ENCODE data around the gene ITGB2. TPM values are rescaled to one million over a fixed set of nuclear protein-coding genes. Genes with fewer than 3 reads are reported as not detected.
A peak's percentile ranks its signal among the peaks of the same experiment; 100 is the strongest.

The ITGB2 gene
- 23.8 TPM for total RNA-seq
- long read RNA-seq, transcript ITGB2-201 (16 exons, 2,955 nt), result major isoform, 19 of 30 reads
- long read RNA-seq, partial matches to known transcripts, result 10 of 30 reads
- long read RNA-seq, other reads (novel, unspliced or antisense), result 1 of 30 reads

DNA sequence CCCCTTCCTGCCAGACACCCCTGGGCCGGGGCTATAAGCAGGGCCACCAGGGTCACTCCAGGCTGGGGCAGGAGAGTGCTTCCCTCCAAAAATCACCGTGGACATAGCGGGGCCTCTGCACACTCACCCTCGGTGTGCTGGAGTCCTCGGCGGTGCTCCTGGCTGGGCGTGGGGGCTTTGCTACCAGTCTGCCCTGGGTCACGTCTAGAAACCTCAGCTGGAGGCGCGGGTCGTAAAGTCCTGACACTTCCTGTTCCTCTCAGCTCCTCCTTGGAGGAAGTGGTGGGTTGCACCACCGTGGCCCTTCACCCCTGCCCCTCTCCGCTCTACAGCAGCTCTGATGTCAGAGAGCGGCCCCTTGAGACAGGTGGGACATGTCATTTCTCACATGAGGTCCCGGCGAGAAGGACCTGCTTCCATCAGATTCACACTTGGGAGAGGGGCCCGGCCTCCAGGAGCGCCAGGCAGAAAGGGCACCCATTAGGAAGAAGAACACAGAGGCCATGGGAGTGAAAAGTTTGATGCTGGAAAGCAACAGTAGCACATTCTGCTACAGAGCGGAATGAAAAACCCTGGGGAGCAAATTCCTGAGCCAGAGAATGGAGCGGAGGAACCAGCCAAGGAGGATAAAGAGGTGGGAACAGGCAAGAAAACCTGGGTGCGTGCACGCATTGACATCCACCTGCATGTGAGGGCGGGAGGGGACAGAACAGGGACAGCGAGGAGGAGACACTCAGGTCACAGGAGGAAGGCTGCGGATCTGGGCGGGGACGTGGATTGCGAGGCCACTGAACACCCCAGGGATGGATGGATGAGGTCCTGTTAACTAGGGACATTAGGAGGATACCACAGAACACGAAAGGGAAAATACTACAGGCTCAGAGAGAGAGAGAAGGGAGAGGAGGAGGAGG lies at the start of gene ITGB2:
TSS of gene ITGB2 (minus strand) at position 206 of the 911 bp plus-strand sequence. CDS start 10,117 bp downstream, outside the sequence.
- ATAC-seq (ENCODE audit: poor library complexity) (peak; percentile 63), DNase-seq (peak; percentile 84)
- intact Hi-C loops (cut with DNase I), result no loop called here

DNA sequence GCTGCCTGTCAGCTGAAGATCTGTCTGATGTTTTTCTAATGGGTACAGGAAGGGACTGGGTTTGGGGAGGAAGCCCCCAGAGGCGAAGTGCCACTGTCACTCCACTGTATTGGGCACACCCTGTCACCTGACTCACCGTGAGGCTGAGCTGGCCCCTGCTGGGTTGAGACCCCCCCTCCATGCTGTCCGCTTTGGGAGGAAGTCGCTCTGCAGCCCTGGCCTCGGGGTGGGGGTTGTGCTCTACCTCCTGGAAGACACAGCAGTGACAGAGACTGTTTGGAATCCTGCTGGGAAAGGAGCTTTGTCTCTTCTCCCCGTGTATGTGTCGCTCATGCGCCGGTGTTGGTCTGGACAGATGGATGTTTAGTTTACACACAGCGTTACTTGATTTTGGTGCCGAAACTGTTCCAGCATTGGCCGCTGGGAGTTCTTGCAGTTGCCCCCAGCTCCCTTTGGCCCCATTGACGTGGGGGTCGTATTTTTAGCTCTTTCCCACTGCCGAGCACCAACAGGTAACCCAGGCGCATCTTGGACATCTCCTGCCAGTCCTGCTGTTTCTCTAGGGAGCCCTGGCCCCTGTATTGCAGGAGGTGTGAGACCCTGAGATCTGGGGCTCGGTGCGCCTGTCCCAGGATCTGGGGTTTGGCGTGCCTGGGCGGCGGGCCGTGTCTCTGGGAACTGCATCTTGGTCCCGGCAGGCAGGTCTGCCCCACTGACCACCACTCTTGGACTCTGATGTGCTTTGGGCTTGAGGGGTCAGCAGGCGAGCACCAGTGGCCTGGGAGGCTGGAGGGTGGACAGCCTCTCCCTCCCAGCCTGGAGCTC lies 49.4 kb upstream of the ITGB2 start:
- ATAC-seq (ENCODE audit: poor library complexity) (no peak), DNase-seq (no peak)
- intact Hi-C loops (cut with DNase I), result loop anchor here (10.0 kb wide), 1 partner anchor 105 kb away; the partner anchor contains the start of gene ADARB1

DNA sequence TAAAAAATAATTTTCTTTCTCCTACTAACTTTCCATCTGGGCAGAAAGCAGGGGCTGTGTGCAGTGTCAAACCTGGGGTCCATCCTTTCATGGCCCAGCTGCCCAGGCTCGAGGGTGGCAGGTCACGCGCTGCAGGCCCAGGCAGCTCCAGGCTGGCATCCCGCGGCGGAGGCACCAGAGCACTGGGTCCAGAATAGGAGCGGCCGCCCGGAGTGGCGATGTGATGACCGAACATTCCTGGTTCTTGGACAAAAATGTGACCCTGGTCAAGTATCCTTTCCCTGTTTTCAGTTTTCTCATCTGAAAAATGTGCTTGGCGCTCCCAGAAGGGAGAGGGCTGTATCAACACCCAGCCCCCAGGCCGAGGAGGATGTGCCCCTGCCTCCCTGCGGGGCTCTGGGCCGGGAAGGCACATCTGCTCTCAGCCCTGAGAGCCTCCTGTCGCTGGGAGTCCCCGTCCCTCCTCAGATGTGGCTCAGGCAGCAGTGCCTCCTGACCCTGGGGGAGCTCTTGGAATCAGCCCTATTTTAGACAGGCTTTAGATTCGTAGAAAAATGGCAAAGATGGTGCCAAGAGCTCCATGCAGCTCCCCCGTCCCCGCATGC lies 48.5 kb upstream of the ITGB2 start:
- intact Hi-C loops (cut with DNase I), result loop anchor here (10.0 kb wide), 1 partner anchor 106 kb away; the partner anchor contains the start of gene ADARB1
- DNase-seq, result no peak
- ATAC-seq (ENCODE audit: poor library complexity), result no peak

DNA sequence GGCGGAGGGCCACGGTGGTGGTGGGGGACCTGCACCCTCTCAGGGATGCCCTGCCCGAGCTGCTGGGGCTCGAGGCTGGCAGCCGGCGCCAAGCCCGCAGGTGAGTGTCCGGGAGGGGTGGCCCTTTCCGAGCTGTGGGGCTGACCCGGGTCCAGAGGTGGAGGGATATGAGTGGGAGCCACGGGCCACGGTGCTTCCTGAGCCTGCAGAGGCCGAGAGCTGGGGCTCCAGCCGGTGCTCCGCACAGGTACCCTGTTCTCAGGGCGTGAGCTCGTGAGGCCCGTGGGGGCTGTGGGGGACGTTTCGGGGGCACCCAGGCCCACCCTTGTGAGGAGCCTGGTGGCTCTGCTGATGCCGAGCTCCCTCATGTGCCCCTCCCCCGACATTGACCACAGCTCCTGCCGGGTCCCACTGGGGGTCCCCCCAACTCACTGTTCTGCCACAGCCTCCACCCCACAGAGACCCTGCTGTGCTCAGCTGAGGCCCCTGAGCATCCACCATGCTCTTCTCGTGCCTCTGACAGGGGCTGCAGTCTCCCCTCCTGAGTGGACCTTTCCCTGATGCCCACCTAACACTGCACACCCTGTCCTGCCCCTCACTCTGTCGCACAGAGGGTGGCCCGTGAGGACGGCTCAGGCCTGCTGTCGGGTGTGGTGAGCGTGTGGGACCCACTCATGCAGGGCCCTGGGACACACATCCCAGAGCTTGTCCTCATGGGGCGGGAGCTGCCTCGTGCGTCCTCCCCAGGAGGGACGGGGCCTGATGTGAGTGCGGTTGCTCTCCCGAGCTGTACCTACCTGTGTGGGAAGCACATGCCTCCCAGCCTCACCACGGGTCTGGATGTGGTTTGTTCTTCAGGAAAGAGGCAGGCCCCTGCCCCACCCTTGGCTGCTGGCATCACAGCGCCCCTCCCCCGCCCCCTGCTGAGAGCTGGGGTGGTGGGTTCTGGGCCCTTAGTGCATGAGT lies 46.7 kb upstream of the ITGB2 start:
- intact Hi-C loops (cut with DNase I), result loop anchor here (10.0 kb wide), 1 partner anchor 107 kb away; the partner anchor contains the start of gene ADARB1
- peak; percentile 1 for ATAC-seq (ENCODE audit: poor library complexity)

DNA sequence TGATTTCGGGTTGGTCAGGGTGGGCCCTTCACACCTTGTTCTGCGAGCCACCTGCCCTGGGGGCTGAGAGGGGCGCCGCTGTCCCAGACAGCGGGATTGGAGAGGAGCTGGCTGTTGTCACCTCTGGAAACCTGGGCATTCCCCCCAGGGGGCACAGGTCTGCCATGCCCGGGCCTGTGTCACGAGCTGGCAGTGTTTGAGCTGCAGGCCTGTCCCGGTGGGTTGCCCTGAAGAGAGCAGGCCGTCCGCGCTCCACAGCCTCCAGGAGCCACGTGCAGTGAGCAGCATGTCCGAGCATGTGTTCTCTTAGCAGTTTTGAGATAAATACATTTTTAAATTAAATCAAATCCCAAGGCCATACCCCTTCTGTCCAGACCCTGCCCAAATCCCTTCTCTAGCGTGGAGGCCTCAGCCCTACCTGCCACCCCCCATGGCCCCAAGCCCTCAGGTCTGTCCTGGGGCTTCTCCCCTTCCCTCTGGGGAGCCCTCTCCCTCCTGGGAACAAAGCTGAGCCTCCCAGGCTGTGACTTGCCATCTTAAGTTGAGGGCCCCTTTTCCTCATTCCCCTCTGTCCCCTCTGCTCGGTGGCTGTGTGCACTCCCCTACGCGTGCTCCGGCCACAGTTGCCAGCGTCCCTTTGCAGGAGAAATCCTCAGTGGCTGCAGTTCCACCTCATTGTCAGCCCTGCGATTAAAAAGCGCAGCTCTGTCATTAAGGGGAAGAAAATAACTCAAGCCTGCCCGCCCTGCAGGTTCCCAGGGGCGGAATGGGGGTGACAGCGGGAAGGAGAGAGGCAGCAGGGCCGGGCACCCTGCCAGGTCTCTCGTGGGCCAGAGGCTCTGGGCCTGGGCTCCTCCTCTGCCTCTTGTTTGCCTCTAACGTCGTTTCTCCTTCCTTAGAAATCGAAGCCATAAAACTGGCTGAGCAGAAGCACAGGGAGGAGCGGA lies 45.7 kb upstream of the ITGB2 start:
- DNase-seq (peak; percentile 85), ATAC-seq (ENCODE audit: poor library complexity) (peak; percentile 74)

More for the DNA sequence above, 46.7 kb upstream of the ITGB2 start:
- DNase-seq, result no peak

DNA sequence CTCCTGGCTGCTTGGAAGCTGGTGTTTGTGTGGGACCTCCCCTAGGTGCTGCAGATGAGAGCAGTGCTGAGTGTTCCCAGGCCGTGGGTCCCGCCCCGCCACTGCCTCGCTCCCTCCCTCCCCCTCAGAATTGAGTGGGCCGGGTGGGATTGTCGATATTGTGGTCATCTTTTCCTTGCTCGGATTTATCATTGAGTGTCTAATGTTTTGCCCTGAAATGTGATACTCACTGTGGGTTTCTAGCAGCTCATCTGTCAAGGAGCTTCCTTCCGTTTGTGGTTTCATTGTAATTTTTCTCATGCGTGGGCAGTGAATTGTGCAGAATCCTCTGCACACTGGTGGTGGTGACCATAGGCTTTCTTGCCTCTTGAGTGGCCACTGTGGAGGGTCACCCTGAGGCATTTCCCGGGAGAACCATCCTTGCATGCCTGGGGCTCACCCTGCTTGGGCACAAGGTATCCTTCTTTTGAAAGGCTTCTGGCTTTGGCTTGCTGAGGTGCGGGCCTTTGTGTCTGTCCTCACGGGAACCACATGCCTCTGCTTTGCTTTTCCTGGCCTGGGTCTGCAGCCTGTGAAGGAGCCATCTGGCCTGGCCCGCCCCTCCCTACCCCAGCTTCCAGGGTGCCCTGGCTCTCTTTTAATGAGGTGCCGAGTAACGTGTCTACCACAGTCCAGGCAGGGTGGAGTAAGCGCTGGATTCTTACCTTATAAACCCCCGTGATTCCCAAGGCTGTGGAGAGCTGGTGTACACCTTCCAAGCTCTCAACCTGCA lies 44.7 kb upstream of the ITGB2 start:
- intact Hi-C loops (cut with DNase I), result loop anchor here (10.0 kb wide), 1 partner anchor 109 kb away; the partner anchor contains the start of gene ADARB1
- ATAC-seq (ENCODE audit: poor library complexity), result no peak
- DNase-seq, result no peak

More for the DNA sequence above, 45.7 kb upstream of the ITGB2 start:
- intact Hi-C loops (cut with DNase I), result loop anchor here (10.0 kb wide), 1 partner anchor 108 kb away; the partner anchor contains the start of gene ADARB1

DNA sequence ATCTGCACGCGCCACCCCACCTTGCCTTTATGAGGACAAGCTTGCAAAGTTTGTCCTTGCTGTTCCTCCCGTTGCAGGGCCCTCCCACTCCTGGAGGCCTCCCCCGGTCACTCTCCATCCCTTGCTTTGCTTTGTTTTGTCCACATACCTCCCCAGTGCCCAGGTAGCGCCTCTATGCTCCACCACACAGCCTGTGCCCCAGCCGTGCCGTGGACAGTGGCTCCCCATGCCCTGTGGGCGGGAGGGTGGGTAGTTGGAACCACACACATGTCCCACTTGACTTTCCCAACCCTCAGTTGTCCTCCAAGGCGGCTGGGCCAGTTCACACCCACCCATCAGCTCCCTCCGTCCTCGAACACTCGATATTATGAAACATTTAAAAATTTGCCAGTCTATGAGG lies 43.7 kb upstream of the ITGB2 start:
- intact Hi-C loops (cut with DNase I), result loop anchor here (10.0 kb wide), 1 partner anchor 110 kb away; the partner anchor contains the start of gene ADARB1
- no peak for ATAC-seq (ENCODE audit: poor library complexity)
- no peak for DNase-seq

DNA sequence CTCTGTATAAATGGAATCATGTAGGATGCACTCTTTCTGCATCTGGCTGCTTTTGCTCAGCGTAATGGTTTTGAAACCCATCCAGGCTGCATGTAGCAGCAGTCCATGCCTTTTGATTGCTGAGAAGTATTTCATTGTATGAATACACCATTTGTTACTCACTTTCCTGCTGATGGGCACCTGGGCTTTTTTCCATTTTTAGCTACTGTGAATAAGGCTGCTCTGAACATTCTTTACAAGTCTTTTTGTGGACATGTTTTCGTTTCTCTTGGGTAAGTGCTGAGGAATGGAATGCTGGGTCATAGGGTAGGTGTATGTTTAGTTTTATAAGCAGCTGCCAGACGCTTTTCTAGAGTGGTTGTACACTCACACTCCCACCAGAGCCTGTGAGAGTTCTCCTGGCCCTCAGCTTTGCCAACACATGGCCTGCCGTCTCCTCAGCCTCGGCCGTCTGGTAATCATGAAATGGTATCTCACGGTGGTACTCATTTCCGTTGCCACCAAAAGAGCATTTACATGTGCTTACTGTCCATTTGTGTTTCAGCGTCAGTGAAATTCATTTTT lies 41.8 kb upstream of the ITGB2 start:
- intact Hi-C loops (cut with DNase I), result loop anchor here (10.0 kb wide), 1 partner anchor 112 kb away; the partner anchor contains the start of gene ADARB1
- DNase-seq (peak; percentile 43), ATAC-seq (ENCODE audit: poor library complexity) (peak; percentile 36)

DNA sequence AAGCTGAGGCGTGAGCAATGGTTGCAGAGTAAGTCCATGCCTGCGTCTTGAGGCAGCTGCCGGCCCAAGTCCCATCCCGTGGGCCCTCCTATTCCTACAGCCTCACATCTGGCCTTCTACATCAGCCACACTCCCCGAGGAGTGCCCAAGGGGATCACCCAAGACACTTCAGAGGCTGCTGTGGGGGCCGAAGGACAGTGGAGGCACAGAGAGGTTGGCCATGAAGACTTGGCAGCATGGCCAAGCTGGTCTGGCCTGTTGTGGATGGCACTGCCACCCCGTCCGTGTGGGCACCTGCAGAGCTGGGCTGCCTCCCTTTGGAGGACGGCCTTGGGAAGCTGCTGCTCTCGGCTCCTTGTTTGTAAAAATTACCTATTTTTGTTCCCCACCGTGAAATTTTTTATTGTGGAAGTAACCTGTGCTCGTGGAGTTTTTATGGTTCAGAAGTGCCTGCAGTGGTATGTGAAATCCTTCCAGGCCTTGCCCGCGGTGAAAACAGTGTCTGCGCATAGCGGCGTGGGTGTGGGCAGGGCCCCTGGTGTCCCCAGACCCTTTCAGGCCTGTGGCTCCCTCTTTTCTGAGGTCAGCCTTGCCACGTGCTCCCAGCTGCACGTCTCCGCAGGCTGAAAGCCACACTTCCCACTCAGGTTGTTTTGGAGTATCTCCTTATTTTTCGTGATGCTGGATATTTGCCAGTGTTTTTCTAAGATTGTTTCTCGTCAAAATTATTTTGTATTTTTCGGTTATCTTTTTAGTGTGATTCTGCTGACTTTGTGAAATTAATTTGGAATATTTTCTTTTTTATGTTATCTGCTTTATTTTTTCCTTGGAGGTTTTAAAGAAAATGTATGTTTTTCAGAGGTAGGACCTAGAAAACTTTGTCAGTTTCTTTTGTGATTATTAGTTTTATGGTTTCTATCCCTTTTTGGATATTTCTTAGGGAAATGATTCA lies 39.7 kb upstream of the ITGB2 start:
- intact Hi-C loops (cut with DNase I), result loop anchor here (10.0 kb wide), 1 partner anchor 114 kb away; the partner anchor contains the start of gene ADARB1
- no peak for ATAC-seq (ENCODE audit: poor library complexity)
- DNase-seq, result no peak

DNA sequence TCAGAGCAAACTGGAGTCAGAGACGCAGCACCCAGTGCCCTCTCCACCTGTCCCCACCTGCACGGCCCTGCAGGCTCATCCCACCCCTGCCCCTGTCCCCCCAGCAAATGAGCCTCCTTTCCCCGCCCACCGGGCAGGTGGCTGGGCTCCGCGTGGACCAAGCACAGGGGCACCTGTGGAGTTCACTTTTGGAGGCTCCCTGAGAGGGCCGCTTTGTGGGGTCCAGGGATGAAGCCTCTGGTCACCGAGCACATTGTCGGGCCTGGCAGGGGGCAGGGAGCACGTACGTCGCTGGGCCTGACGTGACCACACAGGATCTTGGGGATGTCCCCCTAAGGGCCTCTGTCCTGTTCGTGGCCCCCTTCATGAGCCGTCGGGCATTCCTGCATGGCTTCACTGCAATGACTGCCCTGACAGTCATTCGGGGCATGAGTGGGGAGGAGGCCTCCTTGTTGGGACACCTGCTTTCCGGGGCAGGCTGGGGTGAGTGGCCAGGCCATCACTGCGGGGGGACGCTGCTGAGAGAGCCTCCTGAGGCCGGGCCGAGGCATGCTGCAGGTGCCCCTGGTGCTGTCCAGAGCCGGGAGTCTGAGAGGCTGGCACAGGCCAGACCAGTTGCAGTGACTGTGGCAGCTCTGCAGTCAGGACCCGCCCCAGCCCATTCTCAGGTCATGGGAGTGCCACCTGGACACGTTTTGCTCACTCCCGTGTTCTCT lies 38.8 kb upstream of the ITGB2 start:
- ATAC-seq (ENCODE audit: poor library complexity) (no peak), DNase-seq (peak; percentile 41)
- intact Hi-C loops (cut with DNase I), result loop anchor here (10.0 kb wide), 1 partner anchor 115 kb away; the partner anchor contains the start of gene ADARB1

DNA sequence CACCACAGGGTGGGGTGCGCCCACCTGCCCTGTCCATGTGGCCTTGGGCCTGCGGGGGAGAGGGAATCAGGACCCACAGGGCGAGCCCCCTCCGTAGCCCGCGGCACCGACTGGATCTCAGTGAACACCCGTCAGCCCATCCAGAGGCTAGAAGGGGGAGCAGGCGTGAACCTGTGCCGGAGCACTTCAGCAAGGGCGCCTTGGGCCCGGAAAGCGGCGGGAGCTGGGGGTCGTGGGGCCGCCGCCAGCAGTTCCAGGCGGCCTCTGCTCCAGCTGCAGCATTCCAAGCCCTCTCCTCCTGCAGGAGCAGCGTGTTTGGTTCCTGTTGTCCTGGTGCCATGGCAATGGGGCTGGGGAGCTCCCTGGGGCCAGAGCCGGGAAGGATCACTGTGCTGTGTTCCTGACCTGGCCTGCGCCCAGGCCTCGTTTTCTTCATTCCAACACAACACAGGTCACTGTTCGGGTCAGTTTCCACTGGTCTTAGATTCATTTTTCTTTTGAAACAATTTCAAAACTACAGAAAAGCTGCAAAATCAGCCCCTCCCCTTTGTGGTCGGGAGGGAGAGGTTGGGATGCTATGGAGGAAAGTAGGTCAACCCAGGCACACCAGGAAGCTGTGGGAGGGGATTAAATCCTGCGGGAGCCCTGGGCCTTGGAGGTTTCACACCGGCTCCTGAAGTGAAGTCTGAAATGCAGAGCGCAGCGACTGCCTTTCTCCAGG lies 37.9 kb upstream of the ITGB2 start:
- intact Hi-C loops (cut with DNase I), result no loop called here

DNA sequence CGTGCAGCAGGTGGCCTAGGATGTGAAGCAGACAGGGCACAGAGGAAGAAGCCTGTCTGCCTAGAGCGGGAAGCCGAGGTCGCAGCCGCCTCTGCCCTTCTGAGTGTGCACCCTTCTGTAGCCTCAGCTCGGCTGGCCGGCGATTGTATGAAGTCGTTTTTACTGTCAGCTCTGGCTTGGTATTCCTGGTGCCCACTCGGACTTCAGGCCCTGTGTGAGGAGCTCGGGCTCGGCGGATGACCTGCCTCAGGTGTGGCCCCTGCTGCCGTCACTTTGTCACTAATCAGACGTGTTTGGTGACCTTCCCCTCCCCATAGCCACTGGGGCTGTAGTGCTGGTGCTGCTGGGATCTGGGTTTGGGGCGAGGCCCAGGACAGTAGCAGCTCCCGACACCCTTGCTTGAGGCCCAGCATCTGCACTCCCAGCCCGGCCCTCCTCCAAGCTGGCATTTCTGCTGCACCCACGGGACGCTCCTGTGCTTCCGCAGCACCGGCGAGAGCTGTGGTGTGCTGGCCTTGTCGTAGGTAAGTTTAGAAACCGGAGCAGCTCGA lies 37.3 kb upstream of the ITGB2 start:
- intact Hi-C loops (cut with DNase I), result no loop called here
- ATAC-seq (ENCODE audit: poor library complexity), result peak; percentile 17

More for the DNA sequence above, 37.9 kb upstream of the ITGB2 start:
- DNase-seq (peak; percentile 91), ATAC-seq (ENCODE audit: poor library complexity) (peak; percentile 78)

More for the DNA sequence above, 37.3 kb upstream of the ITGB2 start:
- peak; percentile 56 for DNase-seq
